Adrenal gland (tissue), 5 donors: ENCODE results near the gene SNRNP70.

Experiments
- POLR2A ChIP-seq, 2 donors: fragments of 450-650 bp; IDR thresholded peaks; one replicate each; pipeline ENCODE4 v1.6.1; 2017; ENCODE audit warnings: antibody characterized with exemption in 2 of 2, mild to moderate bottlenecking in 2 of 2, moderate library complexity in 1 of 2
- TF ChIP-seq, protein P1 (sequence below), 6 experiments: fragments of 450-650 bp in 4 of 6; fragments of 200-600 bp in 2 of 6; sonication (generic) in 1 of 6; IDR thresholded peaks; 1 replicate in 5 of 6; 2 replicates in 1 of 6; pipeline versions ENCODE4 v1.5.1 to v1.8.0; 2016 to 2021; ENCODE audit warnings: antibody characterized with exemption in 6 of 6, mild to moderate bottlenecking in 2 of 6, moderate library complexity in 1 of 6
- donor health status: DM: no; HTN: no; CAD: no.

DNA sequence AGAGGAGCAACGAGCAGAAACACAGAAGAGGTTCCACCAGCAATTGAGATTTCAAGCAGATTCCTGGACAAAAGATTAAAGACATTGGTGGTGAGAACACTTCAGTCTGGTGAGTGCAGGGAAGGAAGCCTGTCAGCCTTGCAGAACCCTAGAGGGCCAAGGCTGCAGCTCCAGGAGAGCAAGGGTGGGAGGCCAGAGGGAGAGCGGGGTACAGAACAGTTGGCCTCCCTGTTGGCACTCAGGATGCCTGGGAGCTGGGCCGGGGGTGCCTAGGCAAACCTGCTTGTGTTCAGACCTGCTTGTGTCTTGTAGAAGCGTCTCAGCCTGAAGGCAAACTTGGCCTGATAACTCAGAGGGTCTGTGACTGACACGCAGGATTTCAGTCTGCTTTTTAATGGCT lies 23.8 kb downstream of the SNRNP70 start:
- TF ChIP-seq, protein P1, sequence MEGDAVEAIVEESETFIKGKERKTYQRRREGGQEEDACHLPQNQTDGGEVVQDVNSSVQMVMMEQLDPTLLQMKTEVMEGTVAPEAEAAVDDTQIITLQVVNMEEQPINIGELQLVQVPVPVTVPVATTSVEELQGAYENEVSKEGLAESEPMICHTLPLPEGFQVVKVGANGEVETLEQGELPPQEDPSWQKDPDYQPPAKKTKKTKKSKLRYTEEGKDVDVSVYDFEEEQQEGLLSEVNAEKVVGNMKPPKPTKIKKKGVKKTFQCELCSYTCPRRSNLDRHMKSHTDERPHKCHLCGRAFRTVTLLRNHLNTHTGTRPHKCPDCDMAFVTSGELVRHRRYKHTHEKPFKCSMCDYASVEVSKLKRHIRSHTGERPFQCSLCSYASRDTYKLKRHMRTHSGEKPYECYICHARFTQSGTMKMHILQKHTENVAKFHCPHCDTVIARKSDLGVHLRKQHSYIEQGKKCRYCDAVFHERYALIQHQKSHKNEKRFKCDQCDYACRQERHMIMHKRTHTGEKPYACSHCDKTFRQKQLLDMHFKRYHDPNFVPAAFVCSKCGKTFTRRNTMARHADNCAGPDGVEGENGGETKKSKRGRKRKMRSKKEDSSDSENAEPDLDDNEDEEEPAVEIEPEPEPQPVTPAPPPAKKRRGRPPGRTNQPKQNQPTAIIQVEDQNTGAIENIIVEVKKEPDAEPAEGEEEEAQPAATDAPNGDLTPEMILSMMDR (IDR thresholded peaks at IDR 0.05) = no peak
- TF ChIP-seq POLR2A (IDR thresholded peaks at IDR 0.05) = no peak
